Endothelial cell of umbilical vein (primary cell): ENCODE measurements around the gene CPZ. TPM values are rescaled to one million over a fixed set of nuclear protein-coding genes. Genes with fewer than 3 reads are reported as not detected.
"Not testable (repeated sequence)": the region's sequence is repeated elsewhere in the genome, so short reads cannot be mapped to it uniquely, and the experiment has no call there.

Experiments used
- BruUV-seq: library from RNA; stranded (reverse); fragments of 400-500 nt; replicated peaks from 2 replicates; lab custom pipeline; 2021; lab: Mats Ljungman, UMichigan
- CTCF ChIA-PET: fragments of 300-600, 350-600 bp; sonication (Branson Sonifier 250); formaldehyde crosslinking; loops from one replicate; lab custom pipeline; 2021; ENCODE audit warnings: antibody characterized with exemption, inconsistent platforms; lab: Charles Lee
- POLR2A ChIA-PET: fragments of 300-600, 350-600 bp; sonication (Branson Sonifier 250); formaldehyde crosslinking; loops from one replicate; lab custom pipeline; 2021; ENCODE audit warnings: antibody characterized with exemption, inconsistent platforms; lab: Charles Lee
- DNase-seq: peaks from one replicate; pipeline ENCODE4 v3.0.0-alpha.2; 2011; ENCODE audit warnings: low read depth, low spot score
- FAIRE-seq: peaks from 2 replicates; lab custom pipeline; 2011; peaks lifted over from hg19 to GRCh38; lab: Jason Lieb, UNC
- H2AFZ ChIP-seq: 2 replicates; pipeline ENCODE4 v1.6.0; 2012; ENCODE audit warnings: low read depth, low read length, control low read depth, inconsistent platforms
- H3K27ac ChIP-seq: 2 replicates; pipeline ENCODE4 v1.5.1; 2011; ENCODE audit warnings: low read depth, mild to moderate bottlenecking, control low read depth, low read length, moderate library complexity; ENCODE audit not compliant: insufficient read depth
- H3K27me3 ChIP-seq, 2 experiments: 2 replicates each; pipeline versions ENCODE4 v1.6.0 to v1.6.1; 2011; ENCODE audit warnings: low read length in 2 of 2, mixed read lengths in 1 of 2; ENCODE audit not compliant: control insufficient read depth in 2 of 2, insufficient read depth in 2 of 2
- H3K36me3 ChIP-seq, 2 experiments: 2 replicates in 1 of 2; 3 replicates in 1 of 2; pipeline ENCODE4 v1.5.1; 2011; ENCODE audit warnings: low read length in 2 of 2, mild to moderate bottlenecking in 1 of 2, moderate library complexity in 1 of 2; ENCODE audit not compliant: control insufficient read depth in 2 of 2, insufficient read depth in 2 of 2; ENCODE audit errors: extremely low read depth in 1 of 2
- H3K4me1 ChIP-seq: 3 replicates; pipeline ENCODE4 v1.5.1; 2011; ENCODE audit warnings: mild to moderate bottlenecking, low read length; ENCODE audit not compliant: control insufficient read depth, insufficient read depth; ENCODE audit errors: extremely low read depth
- H3K4me2 ChIP-seq: 2 replicates; pipeline ENCODE4 v1.6.1; 2011; ENCODE audit warnings: low read length, control low read depth, mixed read lengths; ENCODE audit not compliant: insufficient read depth
- H3K4me3 ChIP-seq, 3 experiments: fragments of 200-600 bp in 1 of 3; sonication (generic), shearing (Covaris generic) in 1 of 3; replicated peaks in 1 of 3; 2 replicates each; pipeline ENCODE4 v1.5.1; 2011 to 2016; ENCODE audit warnings: control low read depth in 3 of 3, low read length in 3 of 3, mild to moderate bottlenecking in 2 of 3, inconsistent platforms in 1 of 3, low read depth in 1 of 3, moderate library complexity in 1 of 3; ENCODE audit not compliant: insufficient read depth in 1 of 3
- H3K79me2 ChIP-seq: 2 replicates; pipeline ENCODE4 v1.6.0; 2012; ENCODE audit warnings: low read length, inconsistent platforms; ENCODE audit not compliant: control insufficient read depth, insufficient read depth
- H3K9ac ChIP-seq: replicated peaks from 2 replicates; pipeline ENCODE3; 2011; ENCODE audit warnings: low read length, control low read depth; ENCODE audit not compliant: insufficient read depth; ENCODE audit errors: extremely low read depth
- H3K9me1 ChIP-seq: replicated peaks from 3 replicates; pipeline ENCODE4 v1.6.0; 2011; ENCODE audit warnings: mild to moderate bottlenecking, low read length; ENCODE audit not compliant: control insufficient read depth, insufficient read depth; ENCODE audit errors: extremely low read depth
- H3K9me3 ChIP-seq: replicated peaks from 2 replicates; pipeline ENCODE4 v1.5.1; 2012; ENCODE audit warnings: low read length, inconsistent platforms; ENCODE audit not compliant: control insufficient read depth, insufficient read depth
- H4K20me1 ChIP-seq: replicated peaks from 2 replicates; pipeline ENCODE3; 2011; ENCODE audit warnings: mild to moderate bottlenecking, low read length; ENCODE audit not compliant: control insufficient read depth, insufficient read depth; ENCODE audit errors: extremely low read depth
- dilution Hi-C: fragments of 300-500 bp; cut with MboI; formaldehyde crosslinking; loops from one replicate; pipeline ENCODE4 v1.15.0; 2019; ENCODE audit warnings: low sequenced_read_pairs; ENCODE audit not compliant: extremely low pct_ligation_motif_present
- intact Hi-C: fragments of 100-400 bp; cut with micrococcal nuclease; formaldehyde crosslinking; loops from one replicate; pipeline ENCODE4 v1.10.0; 2022
- polyA plus RNA-seq, 4 experiments: library from polyadenylated mRNA; depleted of rRNA in 3 of 4; stranded (reverse) in 3 of 4; unstranded in 1 of 4; fragments of >200 nt; gene quantifications; 2 replicates each; pipeline versions ENCODE4 v1.2.1 to v1.2.3, GENCODE V29; 2011 to 2012; ENCODE audit warnings: missing spikeins in 1 of 4
- total RNA-seq: library from RNA; stranded (reverse); gene quantifications from 2 replicates; pipeline ENCODE4 v1.2.3, GENCODE V29; 2021

The CPZ gene
- total and polyA plus RNA-seq, 2 donors (not counting 3 experiments of a cell fraction or from before 2014, with no cell fraction given): not detected

DNA sequence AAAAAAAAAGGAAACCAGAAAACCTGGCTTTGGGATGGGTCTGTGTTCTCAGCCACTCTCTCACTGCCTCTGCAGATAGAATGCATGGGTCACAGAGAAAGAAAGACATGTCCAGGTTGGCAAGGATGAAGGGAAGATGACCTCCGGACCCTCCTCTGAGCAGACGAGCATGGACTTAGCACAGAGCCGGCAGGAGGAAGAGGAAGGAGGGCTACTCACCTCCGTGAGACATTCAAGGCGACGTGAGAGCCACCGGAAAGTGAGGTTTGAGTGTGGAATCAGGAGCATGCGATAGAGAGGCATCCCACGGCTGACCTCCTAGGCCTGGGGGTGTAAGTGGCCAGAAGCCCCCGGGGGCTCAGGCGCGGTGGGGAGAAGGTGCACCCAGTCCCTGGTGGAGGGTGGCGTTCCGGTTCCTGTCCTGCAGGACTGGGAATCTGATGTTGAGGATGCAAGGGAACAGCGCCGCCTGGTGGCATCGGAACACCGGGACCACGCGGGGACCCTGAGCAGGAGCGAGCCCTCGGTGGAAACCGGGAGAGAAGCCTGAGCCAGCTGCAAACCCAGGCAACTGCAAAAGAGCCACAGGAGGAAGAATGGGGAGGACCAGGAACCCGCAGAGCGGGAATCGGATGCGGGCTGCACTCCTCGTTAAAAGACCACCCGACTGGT lies 32.2 kb downstream of the CPZ start:
- H2AFZ ChIP-seq, BruUV-seq, POLR2A ChIA-PET, H3K9me3 ChIP-seq, CTCF ChIA-PET, H3K79me2 ChIP-seq, H3K4me1 ChIP-seq, intact Hi-C loops, H3K9me1 ChIP-seq, H3K36me3 ChIP-seq, H3K27me3 ChIP-seq, H3K4me3 ChIP-seq, DNase-seq, H3K27ac ChIP-seq, dilution Hi-C loops, H3K9ac ChIP-seq, FAIRE-seq, H4K20me1 ChIP-seq, H3K4me2 ChIP-seq: not testable (repeated sequence)

DNA sequence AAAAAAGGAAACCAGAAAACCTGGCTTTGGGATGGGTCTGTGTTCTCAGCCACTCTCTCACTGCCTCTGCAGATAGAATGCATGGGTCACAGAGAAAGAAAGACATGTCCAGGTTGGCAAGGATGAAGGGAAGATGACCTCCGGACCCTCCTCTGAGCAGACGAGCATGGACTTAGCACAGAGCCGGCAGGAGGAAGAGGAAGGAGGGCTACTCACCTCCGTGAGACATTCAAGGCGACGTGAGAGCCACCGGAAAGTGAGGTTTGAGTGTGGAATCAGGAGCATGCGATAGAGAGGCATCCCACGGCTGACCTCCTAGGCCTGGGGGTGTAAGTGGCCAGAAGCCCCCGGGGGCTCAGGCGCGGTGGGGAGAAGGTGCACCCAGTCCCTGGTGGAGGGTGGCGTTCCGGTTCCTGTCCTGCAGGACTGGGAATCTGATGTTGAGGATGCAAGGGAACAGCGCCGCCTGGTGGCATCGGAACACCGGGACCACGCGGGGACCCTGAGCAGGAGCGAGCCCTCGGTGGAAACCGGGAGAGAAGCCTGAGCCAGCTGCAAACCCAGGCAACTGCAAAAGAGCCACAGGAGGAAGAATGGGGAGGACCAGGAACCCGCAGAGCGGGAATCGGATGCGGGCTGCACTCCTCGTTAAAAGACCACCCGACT lies 37.8 kb downstream of the CPZ start:
- H2AFZ ChIP-seq, H3K27me3 ChIP-seq, H3K4me1 ChIP-seq, H3K9ac ChIP-seq, H3K36me3 ChIP-seq, CTCF ChIA-PET, H3K9me3 ChIP-seq, POLR2A ChIA-PET, H3K27ac ChIP-seq, dilution Hi-C loops, H3K79me2 ChIP-seq, FAIRE-seq, BruUV-seq, intact Hi-C loops, H3K4me3 ChIP-seq, H4K20me1 ChIP-seq, H3K4me2 ChIP-seq, H3K9me1 ChIP-seq, DNase-seq: not testable (repeated sequence)

DNA sequence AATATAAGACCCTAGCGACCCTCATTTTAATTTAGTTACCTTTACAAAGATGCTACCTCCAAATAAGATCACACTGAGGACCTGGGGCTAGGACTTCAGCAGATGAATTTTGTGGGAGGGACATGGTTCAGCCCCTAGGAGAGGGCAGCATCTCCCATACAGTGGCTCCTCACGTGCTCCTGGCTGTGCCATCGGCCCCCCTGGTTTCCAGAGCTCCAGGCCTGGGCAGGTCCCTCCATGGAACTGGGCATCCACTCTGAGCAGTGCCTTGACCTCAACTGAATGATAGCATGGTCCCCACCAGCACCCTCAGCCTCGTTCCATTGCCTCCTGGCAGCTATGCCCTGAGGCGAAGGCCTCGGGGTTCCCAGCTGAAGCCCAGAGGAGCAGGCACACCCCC lies 39.3 kb downstream of the CPZ start:
- POLR2A ChIA-PET, intact Hi-C loops, H3K9me3 ChIP-seq, BruUV-seq, H3K27ac ChIP-seq, H3K9ac ChIP-seq, H3K4me2 ChIP-seq, DNase-seq, FAIRE-seq, dilution Hi-C loops, H3K79me2 ChIP-seq, H3K36me3 ChIP-seq, H3K4me1 ChIP-seq, H2AFZ ChIP-seq, H3K27me3 ChIP-seq, H3K9me1 ChIP-seq, H3K4me3 ChIP-seq, H4K20me1 ChIP-seq, CTCF ChIA-PET: not testable (repeated sequence)

DNA sequence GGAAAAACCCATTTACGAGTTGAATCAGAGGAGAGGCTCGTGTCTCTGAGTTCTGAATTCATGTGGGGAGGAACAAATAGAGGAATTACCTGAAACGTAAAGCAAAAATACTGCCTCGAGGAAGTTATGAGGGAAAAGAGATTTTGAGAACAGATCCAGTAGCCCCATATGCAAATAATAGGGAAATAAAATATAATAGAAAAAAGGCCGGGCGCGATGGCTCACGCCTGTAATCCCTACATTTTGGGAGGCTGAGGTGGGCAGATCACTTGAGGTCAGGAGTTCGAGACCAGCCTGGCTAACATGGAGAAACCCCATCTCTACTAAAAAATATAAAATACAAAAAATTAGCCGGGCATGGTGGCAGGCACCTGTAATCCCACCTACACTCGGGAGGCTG lies 42.2 kb downstream of the CPZ start:
- H3K9ac ChIP-seq, DNase-seq, H3K4me2 ChIP-seq, H3K9me3 ChIP-seq, H3K79me2 ChIP-seq, H3K9me1 ChIP-seq, H3K4me3 ChIP-seq, H3K4me1 ChIP-seq, CTCF ChIA-PET, H4K20me1 ChIP-seq, H2AFZ ChIP-seq, H3K27ac ChIP-seq, POLR2A ChIA-PET, intact Hi-C loops, FAIRE-seq, H3K27me3 ChIP-seq, dilution Hi-C loops, H3K36me3 ChIP-seq, BruUV-seq: not testable (repeated sequence)
